Activated naive CD8-positive, alpha-beta T cell (primary cell): Measurements from ENCODE around the gene SLC44A5.

Source experiments
- H3K27ac Mint-ChIP-seq: one replicate; pipeline ENCODE4 v1.8.0; 2021; ENCODE audit warnings: mixed read lengths
- H3K27me3 Mint-ChIP-seq: one replicate; pipeline ENCODE4 v1.8.0; 2021; ENCODE audit warnings: mixed read lengths
- H3K36me3 Mint-ChIP-seq: one replicate; pipeline ENCODE4 v1.8.0; 2021; ENCODE audit warnings: mixed read lengths
- H3K4me1 Mint-ChIP-seq: one replicate; pipeline ENCODE4 v1.8.0; 2021; ENCODE audit warnings: low read depth, mixed read lengths
- H3K4me3 Mint-ChIP-seq: one replicate; pipeline ENCODE4 v1.8.0; 2021; ENCODE audit warnings: mild to moderate bottlenecking, mixed read lengths
- H3K9me3 Mint-ChIP-seq: one replicate; pipeline ENCODE4 v1.8.0; 2021; ENCODE audit warnings: low read depth, mixed read lengths

Gene SLC44A5

GRCh38 chr1:75171876-75172275 lies 439.0 kb downstream of the SLC44A5 start:
- no peak overlapping the region for H3K4me3 Mint-ChIP-seq
- no peak overlapping the region for H3K27ac Mint-ChIP-seq
- no peaks in the 10 kb centered on the region for H3K4me1 Mint-ChIP-seq
- H3K27me3 Mint-ChIP-seq = no peaks in the 10 kb centered on the region
- no peaks in the 10 kb centered on the region for H3K9me3 Mint-ChIP-seq
- H3K36me3 Mint-ChIP-seq = no peaks in the 10 kb centered on the region

GRCh38 chr1:75170981-75171380 lies 439.9 kb downstream of the SLC44A5 start:
- Mint-ChIP-seq H3K27ac (no peak overlapping the region), H3K4me1 (no peaks in the 10 kb centered on the region), H3K9me3 (no peaks in the 10 kb centered on the region), H3K4me3 (no peak overlapping the region), H3K27me3 (no peaks in the 10 kb centered on the region), H3K36me3 (no peaks in the 10 kb centered on the region)

- H3K9me3 Mint-ChIP-seq = no peaks in the 10 kb centered on the region
- no peaks in the 10 kb centered on the region for H3K36me3 Mint-ChIP-seq
- H3K27ac Mint-ChIP-seq = no peak overlapping the region
- no peaks in the 10 kb centered on the region for H3K27me3 Mint-ChIP-seq
- no peak overlapping the region for H3K4me3 Mint-ChIP-seq
- no peaks in the 10 kb centered on the region for H3K4me1 Mint-ChIP-seq
Observed at GRCh38 chr1:75170011-75170410, 440.9 kb downstream of the SLC44A5 start.

GRCh38 chr1:75166821-75167220 lies 444.1 kb downstream of the SLC44A5 start:
- H3K4me3 Mint-ChIP-seq = no peak overlapping the region
- H3K4me1 Mint-ChIP-seq = no peaks in the 10 kb centered on the region
- no peaks in the 10 kb centered on the region for H3K9me3 Mint-ChIP-seq
- no peaks in the 10 kb centered on the region for H3K36me3 Mint-ChIP-seq
- no peak overlapping the region for H3K27ac Mint-ChIP-seq
- H3K27me3 Mint-ChIP-seq = no peaks in the 10 kb centered on the region

GRCh38 chr1:75165264-75165663 lies 445.6 kb downstream of the SLC44A5 start:
- Mint-ChIP-seq H3K27me3 (no peaks in the 10 kb centered on the region), H3K36me3 (no peaks in the 10 kb centered on the region), H3K4me1 (no peaks in the 10 kb centered on the region), H3K27ac (no peak overlapping the region), H3K9me3 (no peaks in the 10 kb centered on the region), H3K4me3 (no peak overlapping the region)

GRCh38 chr1:75159154-75159553 lies 451.8 kb downstream of the SLC44A5 start:
- Mint-ChIP-seq H3K27me3 (peaks cover 1% of the 10 kb centered on the region), H3K9me3 (no peaks in the 10 kb centered on the region), H3K27ac (no peak overlapping the region), H3K4me1 (no peaks in the 10 kb centered on the region), H3K36me3 (no peaks in the 10 kb centered on the region), H3K4me3 (no peak overlapping the region)
